ENCODE measurements around the gene OSBPL10. TPM values are rescaled to one million over a fixed set of nuclear protein-coding genes. Genes with fewer than 3 reads are reported as not detected.

The OSBPL10 gene
- total and polyA plus RNA-seq, 4 donors = 3.9 to 33.0 (median 13.1) TPM

DNA sequence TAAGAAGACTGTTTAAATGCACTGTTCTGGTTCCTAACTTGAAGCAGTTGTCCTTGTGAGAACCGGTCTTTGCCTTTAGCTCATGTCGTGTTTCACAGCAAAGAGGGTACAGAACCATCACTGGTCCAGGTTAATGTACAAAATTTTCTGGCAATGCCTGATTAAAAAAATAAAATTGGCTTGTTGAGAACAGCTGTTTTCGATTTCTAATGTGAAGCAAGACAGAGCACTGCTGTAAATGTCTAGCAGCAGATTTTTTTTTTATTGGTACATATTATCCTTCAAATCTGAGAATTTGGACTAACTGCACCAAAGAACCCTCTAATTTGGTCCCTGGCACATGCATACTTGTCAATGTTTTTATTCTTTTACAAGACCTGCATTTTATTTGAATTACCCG, 345.0 kb downstream of the OSBPL10 start:
- H3K36me3 ChIP-seq (ENCODE audit: control insufficient read depth in 4 of 4, insufficient read depth in 4 of 4, low read length in 4 of 4) = peaks cover 4 to 9% (median 5%) of the 10 kb centered on the region in 4 donors
- DNase-seq (peak in 2 of 3 donors; percentile 27 to 47), ATAC-seq (ENCODE audit: insufficient read depth, low FRiP score) (no peak)
- no peaks in the 10 kb centered on the region for H3K9me3 ChIP-seq (ENCODE audit: control insufficient read depth in 4 of 4, insufficient read depth in 3 of 4, low read length in 3 of 4)
- no peak overlapping the region for H3K27ac ChIP-seq (ENCODE audit: low read depth in 1 of 2, low read length in 1 of 2)
- 82 to 89% methylated on average over 4 of the region's 4 CpGs for WGBS, 2 donors
- TF ChIP-seq, protein P1, sequence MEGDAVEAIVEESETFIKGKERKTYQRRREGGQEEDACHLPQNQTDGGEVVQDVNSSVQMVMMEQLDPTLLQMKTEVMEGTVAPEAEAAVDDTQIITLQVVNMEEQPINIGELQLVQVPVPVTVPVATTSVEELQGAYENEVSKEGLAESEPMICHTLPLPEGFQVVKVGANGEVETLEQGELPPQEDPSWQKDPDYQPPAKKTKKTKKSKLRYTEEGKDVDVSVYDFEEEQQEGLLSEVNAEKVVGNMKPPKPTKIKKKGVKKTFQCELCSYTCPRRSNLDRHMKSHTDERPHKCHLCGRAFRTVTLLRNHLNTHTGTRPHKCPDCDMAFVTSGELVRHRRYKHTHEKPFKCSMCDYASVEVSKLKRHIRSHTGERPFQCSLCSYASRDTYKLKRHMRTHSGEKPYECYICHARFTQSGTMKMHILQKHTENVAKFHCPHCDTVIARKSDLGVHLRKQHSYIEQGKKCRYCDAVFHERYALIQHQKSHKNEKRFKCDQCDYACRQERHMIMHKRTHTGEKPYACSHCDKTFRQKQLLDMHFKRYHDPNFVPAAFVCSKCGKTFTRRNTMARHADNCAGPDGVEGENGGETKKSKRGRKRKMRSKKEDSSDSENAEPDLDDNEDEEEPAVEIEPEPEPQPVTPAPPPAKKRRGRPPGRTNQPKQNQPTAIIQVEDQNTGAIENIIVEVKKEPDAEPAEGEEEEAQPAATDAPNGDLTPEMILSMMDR (IDR thresholded peaks at IDR 0.05; ENCODE audit: control extremely low read depth, extremely low read depth) = no peak
- no peak overlapping the region for H3K9ac ChIP-seq (ENCODE audit: insufficient read depth in 1 of 2, low read length in 2 of 2)
- no peaks in the 10 kb centered on the region for H3K27me3 ChIP-seq (ENCODE audit: control insufficient read depth in 3 of 3, insufficient read depth in 3 of 3, low read length in 2 of 3)
- no peak overlapping the region for H3K4me3 ChIP-seq
- H3K4me1 ChIP-seq (ENCODE audit: control insufficient read depth in 5 of 5, insufficient read depth in 5 of 5, low read length in 5 of 5) = peaks cover 0 to 1% (median 0%) of the 10 kb centered on the region in 5 donors

DNA sequence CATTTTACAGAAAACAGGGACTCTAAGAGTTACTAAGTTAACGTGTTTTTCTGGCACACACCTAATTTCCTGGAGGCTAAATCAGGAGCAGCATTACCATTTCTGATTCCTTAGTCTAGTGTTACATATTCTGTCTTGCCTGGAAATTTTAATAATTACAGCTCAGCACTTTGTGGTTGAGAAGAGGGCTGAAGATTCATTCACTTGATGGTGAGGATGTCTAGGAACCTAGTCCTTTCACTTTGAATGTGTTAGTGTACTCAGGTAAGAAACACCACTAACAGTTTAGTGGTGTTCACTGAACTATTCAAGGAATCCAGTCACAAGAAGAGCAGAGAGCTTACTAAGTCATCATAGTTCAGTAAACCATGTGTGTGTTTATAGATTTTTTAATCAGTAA, 345.5 kb downstream of the OSBPL10 start:
- Histone ChIP-seq H3K27me3 (ENCODE audit: control insufficient read depth in 3 of 3, insufficient read depth in 3 of 3, low read length in 2 of 3) (no peaks in the 10 kb centered on the region), H3K9ac (ENCODE audit: insufficient read depth in 1 of 2, low read length in 2 of 2) (no peak overlapping the region), H3K9me3 (ENCODE audit: control insufficient read depth in 4 of 4, insufficient read depth in 3 of 4, low read length in 3 of 4) (no peaks in the 10 kb centered on the region), H3K27ac (ENCODE audit: low read depth in 1 of 2, low read length in 1 of 2) (no peak overlapping the region), H3K4me1 (ENCODE audit: control insufficient read depth in 5 of 5, insufficient read depth in 5 of 5, low read length in 5 of 5) (peaks cover 0 to 1% (median 0%) of the 10 kb centered on the region in 5 donors), H3K36me3 (ENCODE audit: control insufficient read depth in 4 of 4, insufficient read depth in 4 of 4, low read length in 4 of 4) (peaks cover 4 to 9% (median 5%) of the 10 kb centered on the region in 4 donors), H3K4me3 (no peak overlapping the region)
- ATAC-seq (ENCODE audit: insufficient read depth, low FRiP score) (no peak), DNase-seq (no peak)
- TF ChIP-seq, protein P1 (IDR thresholded peaks at IDR 0.05; ENCODE audit: control extremely low read depth, extremely low read depth) = no peak
- WGBS, 2 donors = 44 to 52% methylated on average over 1 of the region's 1 CpG

DNA sequence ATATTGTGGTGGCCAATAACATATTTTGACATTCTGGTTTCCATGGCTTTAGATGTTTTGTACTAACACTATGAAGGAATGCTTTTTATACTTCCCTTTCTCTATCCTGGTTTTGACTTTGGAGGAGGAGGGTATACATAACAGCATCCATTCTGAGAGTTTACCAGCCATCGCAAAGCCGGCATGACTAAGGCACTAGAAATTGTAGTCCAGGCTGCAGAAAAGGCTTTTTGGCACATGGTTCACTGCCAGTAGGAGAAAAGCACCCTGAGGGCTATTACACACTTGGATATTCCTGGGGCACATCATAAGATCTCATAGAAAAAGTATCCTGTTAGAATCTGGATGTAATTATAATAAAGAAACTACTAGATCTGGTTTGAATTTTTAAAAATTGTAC, 346.6 kb downstream of the OSBPL10 start:
- no peak for ATAC-seq (ENCODE audit: insufficient read depth, low FRiP score)
- Histone ChIP-seq H3K9me3 (ENCODE audit: control insufficient read depth in 4 of 4, insufficient read depth in 3 of 4, low read length in 3 of 4) (no peaks in the 10 kb centered on the region), H3K27me3 (ENCODE audit: control insufficient read depth in 3 of 3, insufficient read depth in 3 of 3, low read length in 2 of 3) (no peaks in the 10 kb centered on the region), H3K36me3 (ENCODE audit: control insufficient read depth in 4 of 4, insufficient read depth in 4 of 4, low read length in 4 of 4) (peaks cover 4 to 13% (median 7%) of the 10 kb centered on the region in 4 donors), H3K9ac (ENCODE audit: insufficient read depth in 1 of 2, low read length in 2 of 2) (no peak overlapping the region), H3K27ac (ENCODE audit: low read depth in 1 of 2, low read length in 1 of 2) (no peak overlapping the region), H3K4me3 (no peak overlapping the region), H3K4me1 (ENCODE audit: control insufficient read depth in 5 of 5, insufficient read depth in 5 of 5, low read length in 5 of 5) (peaks cover 0 to 1% (median 0%) of the 10 kb centered on the region in 5 donors)
- 92 to 93% methylated on average over 2 of the region's 2 CpGs for WGBS, 2 donors
- DNase-seq = no peak
- TF ChIP-seq, protein P1 (IDR thresholded peaks at IDR 0.05; ENCODE audit: control extremely low read depth, extremely low read depth) = no peak

DNA sequence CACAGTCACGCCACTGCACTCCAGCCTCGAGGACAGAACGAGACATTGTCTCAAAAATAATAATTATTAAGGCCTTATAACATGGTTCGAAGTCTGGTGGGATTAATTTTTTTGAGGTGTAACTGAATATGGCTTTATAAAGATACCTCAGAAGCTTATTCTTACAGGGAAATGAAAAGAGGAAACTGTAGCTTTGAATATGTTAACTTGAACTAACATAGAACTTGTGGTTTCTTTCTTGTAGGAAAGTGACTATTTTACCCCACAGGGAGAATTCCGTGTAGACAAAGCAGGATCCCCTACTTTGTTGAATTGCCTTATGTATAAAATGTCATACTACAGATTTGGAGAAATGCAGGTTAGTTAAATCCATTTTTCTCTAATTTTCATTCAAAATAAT, 352.0 kb downstream of the OSBPL10 start:
- H3K27me3 ChIP-seq (ENCODE audit: control insufficient read depth in 3 of 3, insufficient read depth in 3 of 3, low read length in 2 of 3) = no peaks in the 10 kb centered on the region
- H3K9ac ChIP-seq (ENCODE audit: insufficient read depth in 1 of 2, low read length in 2 of 2) = no peak overlapping the region
- H3K4me3 ChIP-seq = no peak overlapping the region
- H3K36me3 ChIP-seq (ENCODE audit: control insufficient read depth in 4 of 4, insufficient read depth in 4 of 4, low read length in 4 of 4) = peaks cover 8 to 28% (median 11%) of the 10 kb centered on the region in 4 donors
- TF ChIP-seq, protein P1 (IDR thresholded peaks at IDR 0.05; ENCODE audit: control extremely low read depth, extremely low read depth) = no peak
- H3K4me1 ChIP-seq (ENCODE audit: control insufficient read depth in 5 of 5, insufficient read depth in 5 of 5, low read length in 5 of 5) = no peaks in the 10 kb centered on the region
- DNase-seq = no peak
- H3K9me3 ChIP-seq (ENCODE audit: control insufficient read depth in 4 of 4, insufficient read depth in 3 of 4, low read length in 3 of 4) = no peaks in the 10 kb centered on the region
- ATAC-seq (ENCODE audit: insufficient read depth, low FRiP score) = no peak
- H3K27ac ChIP-seq (ENCODE audit: low read depth in 1 of 2, low read length in 1 of 2) = no peak overlapping the region
- 55 to 77% methylated on average over 5 of the region's 5 CpGs for WGBS, 2 donors
